ENCODE measurements around the gene MAGEH1. TPM values are rescaled to one million over a fixed set of nuclear protein-coding genes. Genes with fewer than 3 reads are reported as not detected.

Gene MAGEH1
- total RNA-seq, 1 donor from 2014 or later, result 37.7 TPM

GRCh38 chrX:55484948-55485347 lies 33.0 kb downstream of the MAGEH1 start:
- Mint-ChIP-seq H3K27ac (no peak overlapping the region), H3K36me3 (peaks cover 8% of the 10 kb centered on the region), H3K4me3 (no peak overlapping the region), H3K9me3 (no peaks in the 10 kb centered on the region), H3K27me3 (no peaks in the 10 kb centered on the region), H3K4me1 (ENCODE audit: unreplicated experiment) (peaks cover 6% of the 10 kb centered on the region)
- no peak for TF ChIP-seq CTCF (conservative IDR thresholded peaks at IDR 0.05)
- DNase-seq (ENCODE audit: extremely low spot score, unreplicated experiment), result no peak

GRCh38 chrX:55486736-55487135 lies 34.8 kb downstream of the MAGEH1 start:
- Mint-ChIP-seq H3K9me3 (no peaks in the 10 kb centered on the region), H3K36me3 (peaks cover 8% of the 10 kb centered on the region), H3K27ac (no peak overlapping the region), H3K27me3 (no peaks in the 10 kb centered on the region), H3K4me1 (ENCODE audit: unreplicated experiment) (peaks cover 6% of the 10 kb centered on the region), H3K4me3 (no peak overlapping the region)
- no peak for TF ChIP-seq CTCF (conservative IDR thresholded peaks at IDR 0.05)
- no peak for DNase-seq (ENCODE audit: extremely low spot score, unreplicated experiment)

GRCh38 chrX:55487143-55487542 lies 35.2 kb downstream of the MAGEH1 start:
- peaks cover 8% of the 10 kb centered on the region for H3K36me3 Mint-ChIP-seq
- H3K27ac Mint-ChIP-seq, result peak overlapping the region; percentile 76
- H3K27me3 Mint-ChIP-seq, result no peaks in the 10 kb centered on the region
- peak overlapping the region; percentile 84 for H3K4me3 Mint-ChIP-seq
- TF ChIP-seq CTCF (conservative IDR thresholded peaks at IDR 0.05), result no peak
- no peak for DNase-seq (ENCODE audit: extremely low spot score, unreplicated experiment)
- H3K4me1 Mint-ChIP-seq (ENCODE audit: unreplicated experiment), result peaks cover 6% of the 10 kb centered on the region
- H3K9me3 Mint-ChIP-seq, result no peaks in the 10 kb centered on the region

- Mint-ChIP-seq H3K36me3 (peaks cover 8% of the 10 kb centered on the region), H3K4me1 (ENCODE audit: unreplicated experiment) (peaks cover 6% of the 10 kb centered on the region), H3K9me3 (no peaks in the 10 kb centered on the region), H3K4me3 (peak overlapping the region; percentile 84), H3K27me3 (no peaks in the 10 kb centered on the region), H3K27ac (peak overlapping the region; percentile 76)
- TF ChIP-seq CTCF (conservative IDR thresholded peaks at IDR 0.05), result no peak
- no peak for DNase-seq (ENCODE audit: extremely low spot score, unreplicated experiment)
These were observed 36.2 kb downstream of the MAGEH1 start for GRCh38 chrX:55488006-55488592.

- no peak for DNase-seq (ENCODE audit: extremely low spot score, unreplicated experiment)
- Mint-ChIP-seq H3K4me1 (ENCODE audit: unreplicated experiment) (peaks cover 6% of the 10 kb centered on the region), H3K27me3 (no peaks in the 10 kb centered on the region), H3K4me3 (peak overlapping the region; percentile 95), H3K27ac (peak overlapping the region; percentile 92), H3K9me3 (no peaks in the 10 kb centered on the region), H3K36me3 (peaks cover 8% of the 10 kb centered on the region)
- no peak for TF ChIP-seq CTCF (conservative IDR thresholded peaks at IDR 0.05)
These were observed 36.8 kb downstream of the MAGEH1 start for GRCh38 chrX:55488593-55489313.

Measured in type B pancreatic cell (in vitro differentiated cells).